ENCODE results near the gene VPS26C. TPM values are rescaled to one million over a fixed set of nuclear protein-coding genes. Genes with fewer than 3 reads are reported as not detected.

VPS26C gene
- total and polyA plus RNA-seq, 5 experiments from 2014 or later: 60.1 to 77.8 (median 72.7) TPM

Other genes starting within 250 kb of the VPS26C start
- 10 to 100 TPM; 19.9 to 22.1 TPM for gene PIGP, start 194.3 kb downstream of the VPS26C start, total RNA-seq
- gene PIGP, start 194.3 kb downstream of the VPS26C start, polyA plus RNA-seq: 10 to 100 TPM; 32.8 to 45.2 (median 38.3) TPM
- 100 to 1,000 TPM; 159 to 169 TPM for gene TTC3, start 194.1 kb downstream of the VPS26C start, total RNA-seq
- gene TTC3, start 194.1 kb downstream of the VPS26C start, polyA plus RNA-seq: 100 to 1,000 TPM in 1 of 3 donors, 10 to 100 TPM in 2; 51.1 to 134 (median 69.8) TPM
- gene DYRK1A, start 99.4 kb upstream of the VPS26C start, total RNA-seq: 100 to 1,000 TPM; 140 to 146 TPM
- 1 to 10 TPM; 1.8 to 5.4 (median 2.2) TPM for gene DYRK1A, start 99.4 kb upstream of the VPS26C start, polyA plus RNA-seq

Data from naive thymus-derived CD8-positive, alpha-beta T cell (primary cell).